Posterior vena cava (tissue), 2 donors: ENCODE measurements around the gene CMAS. TPM values are rescaled to one million over a fixed set of nuclear protein-coding genes. Genes with fewer than 3 reads are reported as not detected.
A peak's percentile ranks its signal among the peaks of the same experiment; 100 is the strongest.
"Not testable (repeated sequence)": the region's sequence is repeated elsewhere in the genome, so short reads cannot be mapped to it uniquely, and the experiment has no call there.

Experiments
- DNase-seq: peaks from one replicate; pipeline ENCODE4 v3.0.0-alpha.2; 2020; ENCODE audit warnings: low spot score
- intact Hi-C, 2 donors: fragments of 100-400 bp; cut with DNase I; formaldehyde crosslinking; loops; one replicate each; pipeline versions ENCODE4 v1.14.1 to v1.14.2; 2022 to 2023
- total RNA-seq, 2 donors: library from RNA; stranded (reverse); fragmentation: NEBNext Ultra II Directional; extraction: Animal tissue kit (Norgen Biotek cat#: 25700); gene quantifications; one replicate each; pipeline ENCODE4 v1.2.1, GENCODE V29; 2021
- donor health status: DM: yes; HTN: yes; CAD: no.
- donor health status: DM: yes; HTN: yes; CAD: no.

Gene CMAS
- total RNA-seq, 2 donors from 2014 or later: 28.8 to 42.1 TPM

DNA sequence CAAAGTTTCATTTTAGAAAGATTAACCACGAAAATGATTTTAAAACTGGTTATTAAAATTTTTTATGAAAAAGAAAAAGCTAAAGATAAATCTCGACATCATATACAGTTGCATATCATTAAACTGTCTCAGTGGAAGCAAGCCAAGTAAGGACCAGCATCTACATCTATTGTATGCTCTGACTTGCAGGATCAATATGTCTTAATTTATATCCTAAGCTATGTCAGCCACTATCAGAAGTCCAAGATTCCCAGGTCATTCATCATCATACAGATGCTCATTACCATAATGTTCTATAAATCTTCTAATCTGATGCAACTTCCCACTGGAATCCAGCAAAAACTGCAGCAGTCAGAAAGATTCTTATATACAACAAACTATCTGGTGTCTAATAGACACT lies 43.5 kb downstream of the CMAS start:
- DNase-seq: no peak
- intact Hi-C loops: loop anchor here in 1 of 2 donors (5.0 to 10.0 kb wide), 2 partner anchors 243 to 355 kb away; partner anchors contain the start of gene ST8SIA1

DNA sequence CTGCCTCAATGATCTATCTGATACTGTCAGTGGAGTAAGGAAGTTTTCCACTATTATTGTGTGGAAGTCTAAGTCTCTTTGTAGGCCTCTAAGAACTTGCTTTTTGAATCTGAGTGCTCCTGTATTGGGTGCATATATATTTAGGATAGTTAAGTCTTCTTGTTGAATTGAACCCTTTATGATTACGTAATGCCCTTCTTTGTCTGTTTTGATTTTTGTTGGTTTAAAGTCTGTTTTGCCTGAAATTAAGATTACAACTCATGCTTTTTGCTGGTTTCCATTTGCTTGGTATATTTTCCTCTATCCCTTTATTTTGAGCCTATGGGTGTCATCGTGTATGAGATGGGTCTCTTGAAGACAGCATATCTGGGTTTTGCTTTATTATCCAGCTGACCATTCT lies 53.0 kb downstream of the CMAS start:
- DNase-seq, intact Hi-C loops: not testable (repeated sequence)

GRCh38 chr12:22100958-22101748 lies 55.1 kb downstream of the CMAS start:
- intact Hi-C loops: no loop called here
- no peak for DNase-seq

DNA sequence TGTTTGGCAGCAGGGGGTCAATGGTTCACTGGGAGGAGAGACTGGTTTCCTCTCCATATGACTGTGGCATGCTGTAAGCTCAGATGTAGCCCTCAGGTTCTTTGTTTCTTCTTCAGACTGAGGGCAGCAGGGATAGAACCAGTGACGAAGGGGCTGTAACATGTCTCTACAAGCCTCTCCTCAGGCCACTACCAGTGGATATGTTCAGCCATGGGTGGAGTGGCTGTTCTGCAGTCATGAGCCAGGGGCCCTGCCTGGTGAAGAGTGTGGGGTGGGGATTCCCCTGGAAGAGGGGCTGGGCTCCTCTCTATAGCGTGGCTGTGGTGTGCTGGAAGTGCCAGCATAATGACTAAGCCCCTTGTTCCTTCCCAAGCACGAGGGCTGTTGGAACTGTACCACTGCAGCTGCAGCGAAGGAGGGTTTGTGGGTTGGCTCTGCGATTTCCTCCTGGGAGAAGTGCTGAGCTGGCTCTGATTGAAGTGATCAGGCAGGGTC lies 55.8 kb downstream of the CMAS start:
- DNase-seq: peak; percentile 81
- intact Hi-C loops: no loop called here

GRCh38 chr12:22103418-22103817 lies 57.4 kb downstream of the CMAS start:
- DNase-seq: no peak
- intact Hi-C loops: no loop called here

- intact Hi-C loops: no loop called here
- DNase-seq: no peak
These were observed 59.5 kb downstream of the CMAS start for GRCh38 chr12:22105542-22105941.

- no peak for DNase-seq
- intact Hi-C loops: no loop called here
These were observed 64.2 kb downstream of the CMAS start for GRCh38 chr12:22110176-22110575.

Other genes starting within 250 kb of the CMAS start
- gene ABCC9, start 104.8 kb upstream of the CMAS start, total RNA-seq: 10 to 100 TPM; 75.4 to 90.4 TPM